HG03354 (cell line): ENCODE measurements around the gene FNDC7.
"Not testable (repeated sequence)": the region's sequence is repeated elsewhere in the genome, so short reads cannot be mapped to it uniquely, and the experiment has no call there.

Experiments
- ATAC-seq: cut with Tn5 transposase; IDR thresholded peaks from one replicate; pipeline ENCODE4 v1.9.1; 2021; ENCODE audit warnings: mild to moderate bottlenecking; ENCODE audit not compliant: unreplicated experiment, poor library complexity, severe bottlenecking

The FNDC7 gene

GRCh38 chr1:108695535-108695934, 17.2 kb upstream of the FNDC7 start:
- ATAC-seq, result no peak

- ATAC-seq, result no peak
Observed at GRCh38 chr1:108699375-108700332, 13.1 kb upstream of the FNDC7 start.

DNA sequence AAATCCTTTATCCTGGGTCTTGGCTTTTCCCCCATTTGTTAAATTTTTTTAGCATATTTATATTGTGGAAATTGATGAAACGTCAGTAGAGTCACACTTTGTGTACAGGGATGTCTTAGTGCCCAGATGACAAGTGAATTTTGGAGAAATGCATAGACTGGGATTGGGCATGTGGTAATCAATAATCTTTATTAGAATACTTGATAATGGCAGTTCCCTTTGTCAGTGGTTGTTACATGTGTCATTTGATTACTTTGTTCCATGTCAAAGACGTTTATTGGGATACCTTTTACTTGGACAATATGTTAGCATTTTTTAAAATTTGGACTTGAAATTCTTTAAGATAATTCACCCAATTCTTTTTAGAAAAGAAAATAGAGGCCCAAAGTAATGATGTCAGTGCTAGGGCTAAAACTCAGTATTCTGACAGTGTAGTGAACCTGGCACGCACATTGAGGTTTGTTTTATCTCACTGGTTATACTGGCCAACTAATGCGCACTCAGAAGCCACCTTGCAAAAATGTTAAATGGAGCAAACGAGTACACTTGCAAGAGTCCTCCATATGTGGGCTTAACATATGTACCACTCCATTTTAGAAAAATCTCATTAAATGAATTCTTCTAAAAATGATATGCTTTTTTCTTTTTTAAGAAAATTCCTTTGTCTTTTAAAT, 11.4 kb upstream of the FNDC7 start:
- no peak for ATAC-seq

DNA sequence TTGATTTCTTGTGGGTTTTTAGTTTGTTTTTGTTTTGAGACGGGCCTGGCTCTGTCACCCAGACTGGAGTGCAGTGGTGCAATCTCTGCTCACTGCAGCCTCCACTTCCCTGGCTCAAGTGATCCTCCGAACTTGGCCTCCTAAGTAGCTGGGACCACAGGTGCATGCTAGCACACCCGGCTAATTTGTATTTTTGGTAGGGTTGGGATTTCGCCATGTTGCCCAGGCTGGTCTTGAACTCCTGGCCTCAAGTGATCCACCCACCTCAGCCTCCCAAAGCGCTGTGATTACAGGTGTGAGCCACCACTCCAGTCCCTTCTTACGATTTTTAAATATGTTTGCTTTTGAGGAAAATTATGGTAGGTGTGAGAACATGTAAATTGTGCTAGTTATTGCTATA, 10.6 kb upstream of the FNDC7 start:
- ATAC-seq, result not testable (repeated sequence)

DNA sequence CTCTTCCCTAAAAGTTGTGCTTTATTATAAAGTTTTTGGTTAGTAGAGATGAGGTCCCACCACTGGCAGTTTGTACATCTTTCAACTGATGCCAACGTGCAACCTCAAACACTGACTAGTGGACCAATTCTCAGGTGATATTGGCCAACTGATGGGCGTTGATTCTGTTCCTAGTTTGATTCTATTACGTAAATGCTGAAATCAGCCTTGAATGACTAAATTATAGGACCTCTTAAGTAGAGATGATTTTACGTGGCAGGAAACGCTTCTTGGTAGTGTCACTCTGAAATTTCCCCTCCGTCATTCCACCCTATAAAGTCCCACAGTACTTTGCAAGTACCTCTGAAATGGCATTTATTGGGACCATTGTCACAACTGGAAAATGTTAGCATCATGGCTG, 8.8 kb upstream of the FNDC7 start:
- no peak for ATAC-seq

- no peak for ATAC-seq
Observed at GRCh38 chr1:108704496-108704895, 8.2 kb upstream of the FNDC7 start.

GRCh38 chr1:108706643-108707042, 6.1 kb upstream of the FNDC7 start:
- no peak for ATAC-seq

GRCh38 chr1:108708691-108709660, 3.7 kb upstream of the FNDC7 start:
- peak; percentile 62 for ATAC-seq

DNA sequence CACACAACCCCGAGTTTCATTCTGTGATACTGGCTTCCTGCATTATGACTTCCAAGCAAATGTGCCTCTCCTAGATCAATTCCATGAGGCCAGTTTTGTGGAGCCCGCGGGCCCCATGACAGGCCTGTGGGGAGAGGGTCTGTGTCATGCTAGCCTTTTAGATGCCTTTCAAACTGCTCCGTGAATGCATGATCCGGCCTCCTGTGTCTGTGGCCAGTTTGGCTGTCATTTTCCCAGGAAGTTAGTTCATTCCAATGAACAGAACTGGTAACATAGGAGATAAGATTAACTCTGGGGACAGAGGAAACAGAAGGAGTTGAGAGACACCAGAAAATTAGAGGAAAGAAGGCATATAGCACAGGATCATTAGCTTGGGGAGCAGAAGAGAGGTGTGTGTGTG, 3.2 kb downstream of the FNDC7 start:
- ATAC-seq, result no peak

DNA sequence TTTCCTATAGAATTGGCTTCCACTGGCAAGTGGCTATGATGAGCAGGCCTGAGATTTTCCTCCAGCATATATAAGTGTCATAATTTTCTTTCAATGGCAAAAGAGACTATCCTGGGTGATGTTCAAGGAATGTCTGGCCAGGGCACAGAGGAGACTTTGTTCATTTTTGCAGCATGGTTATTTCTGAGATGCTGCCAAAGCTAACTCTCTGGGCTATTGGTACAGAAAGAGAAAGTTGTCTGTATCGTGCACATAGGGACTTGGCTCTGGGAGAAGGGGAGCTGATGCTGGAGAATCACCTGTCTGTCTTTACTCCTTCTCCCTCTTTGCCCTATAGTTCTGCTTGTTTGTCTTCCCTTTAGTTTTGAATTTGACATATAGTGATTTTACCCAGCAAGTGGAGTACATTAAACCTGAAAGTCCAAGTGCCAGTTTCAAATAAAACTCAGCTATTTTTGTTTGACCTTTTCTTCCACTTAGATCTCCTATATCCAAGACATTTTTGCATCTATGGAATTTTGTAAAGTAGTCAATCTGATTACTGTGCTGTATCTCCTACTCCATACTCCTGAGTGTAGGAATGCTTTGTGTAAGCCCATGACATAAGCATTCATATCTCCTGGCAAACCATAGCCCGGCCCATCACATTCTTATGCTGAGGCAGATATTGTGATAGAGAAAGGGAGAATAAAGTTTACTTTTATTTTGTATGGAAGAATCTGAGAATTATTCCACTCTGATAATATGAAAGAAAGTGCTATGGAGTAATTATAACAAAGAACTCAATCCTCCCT, 3.9 kb downstream of the FNDC7 start:
- ATAC-seq, result no peak

GRCh38 chr1:108717774-108718316, 5.1 kb downstream of the FNDC7 start:
- no peak for ATAC-seq

DNA sequence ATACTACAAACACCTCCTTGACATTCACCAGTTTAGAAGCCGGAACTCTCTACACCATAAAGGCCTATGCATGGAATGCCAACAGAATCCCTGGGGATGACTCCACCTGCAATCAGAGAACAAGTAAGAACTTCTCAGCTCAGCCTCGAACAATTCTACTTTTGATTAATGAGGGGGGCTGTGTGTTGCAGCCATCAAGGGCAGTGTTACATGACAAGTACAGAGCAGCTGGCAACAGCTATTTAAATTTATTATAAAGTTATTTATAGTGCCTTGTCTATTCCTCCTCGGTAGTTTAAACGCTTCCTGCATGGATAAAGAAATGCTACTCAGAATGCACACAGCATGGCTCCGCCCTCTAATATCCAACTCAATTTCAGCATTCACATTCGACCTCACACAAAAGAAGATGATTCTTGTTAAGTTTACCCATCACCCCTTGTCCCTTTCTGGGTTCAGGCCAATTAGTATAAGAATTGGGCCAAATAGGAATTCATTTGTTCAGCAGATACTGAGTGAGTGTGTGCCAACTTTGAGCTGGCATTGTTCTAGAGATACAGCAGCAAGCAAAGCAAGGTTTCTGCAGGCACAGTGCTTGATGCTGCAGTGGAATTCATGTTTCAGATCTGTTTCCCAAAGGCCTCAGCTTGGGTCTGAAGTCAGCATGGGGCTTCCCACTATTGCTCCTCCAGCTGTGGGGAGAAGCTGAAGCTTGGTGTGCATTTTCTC, 6.4 kb downstream of the FNDC7 start:
- no peak for ATAC-seq

GRCh38 chr1:108719656-108720435, 7.1 kb downstream of the FNDC7 start:
- ATAC-seq, result no peak

GRCh38 chr1:108722292-108722691, 9.6 kb downstream of the FNDC7 start:
- no peak for ATAC-seq

- ATAC-seq, result no peak
Observed at GRCh38 chr1:108725906-108726305, 13.2 kb downstream of the FNDC7 start.

DNA sequence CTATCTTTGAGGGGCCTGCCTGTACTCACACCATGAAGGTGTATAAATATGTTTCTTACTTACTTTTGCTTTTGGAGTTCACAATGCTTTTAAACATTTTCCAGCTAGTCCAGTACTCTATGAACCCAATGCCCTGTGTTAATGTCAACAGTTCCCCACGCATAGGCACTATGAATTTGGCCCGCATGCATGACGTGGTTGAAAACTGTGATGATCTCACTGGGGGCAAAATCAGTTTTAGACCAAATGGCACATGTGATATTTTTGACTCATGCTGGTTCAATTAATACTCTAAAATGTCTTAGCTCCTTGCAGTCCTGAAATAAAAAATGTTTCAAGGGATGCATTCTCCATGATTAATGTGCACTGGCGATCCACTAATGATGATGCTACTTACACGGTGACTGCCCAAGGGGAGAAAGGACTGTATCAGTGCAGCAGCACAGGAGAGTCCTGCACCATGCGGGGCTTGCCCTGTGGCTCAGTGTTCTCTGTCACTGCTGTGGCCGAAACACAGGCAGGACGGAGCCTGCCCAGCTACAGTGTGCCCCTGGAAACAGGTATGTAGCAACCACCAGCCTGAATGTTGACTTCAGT, 15.7 kb downstream of the FNDC7 start:
- ATAC-seq, result no peak

DNA sequence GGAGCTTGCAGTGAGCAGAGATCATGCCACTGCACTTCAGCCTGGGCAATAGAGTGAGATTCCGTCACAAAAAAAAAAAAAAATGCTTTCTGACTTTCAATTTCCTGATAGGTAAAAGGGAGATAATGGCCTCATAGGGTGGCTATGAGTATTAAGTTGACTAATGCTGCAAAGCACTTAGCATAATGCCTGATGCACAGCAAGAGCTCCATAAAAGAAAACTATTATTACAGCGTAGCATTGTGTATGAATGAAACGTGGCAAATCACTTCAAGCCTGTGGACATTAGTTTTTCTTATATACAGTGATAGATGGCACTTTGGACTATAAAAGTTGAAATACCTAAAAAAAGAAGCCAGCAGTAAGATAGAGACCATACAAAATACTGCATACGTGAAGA, 16.8 kb downstream of the FNDC7 start:
- ATAC-seq, result no peak
